HG03045 (cell line): ENCODE data around the gene BEGAIN.

ENCODE experiments used
- ATAC-seq: cut with Tn5 transposase; IDR thresholded peaks from one replicate; pipeline ENCODE4 v1.9.1; 2021; ENCODE audit warnings: mild to moderate bottlenecking, moderate library complexity; ENCODE audit not compliant: unreplicated experiment

The BEGAIN gene

DNA sequence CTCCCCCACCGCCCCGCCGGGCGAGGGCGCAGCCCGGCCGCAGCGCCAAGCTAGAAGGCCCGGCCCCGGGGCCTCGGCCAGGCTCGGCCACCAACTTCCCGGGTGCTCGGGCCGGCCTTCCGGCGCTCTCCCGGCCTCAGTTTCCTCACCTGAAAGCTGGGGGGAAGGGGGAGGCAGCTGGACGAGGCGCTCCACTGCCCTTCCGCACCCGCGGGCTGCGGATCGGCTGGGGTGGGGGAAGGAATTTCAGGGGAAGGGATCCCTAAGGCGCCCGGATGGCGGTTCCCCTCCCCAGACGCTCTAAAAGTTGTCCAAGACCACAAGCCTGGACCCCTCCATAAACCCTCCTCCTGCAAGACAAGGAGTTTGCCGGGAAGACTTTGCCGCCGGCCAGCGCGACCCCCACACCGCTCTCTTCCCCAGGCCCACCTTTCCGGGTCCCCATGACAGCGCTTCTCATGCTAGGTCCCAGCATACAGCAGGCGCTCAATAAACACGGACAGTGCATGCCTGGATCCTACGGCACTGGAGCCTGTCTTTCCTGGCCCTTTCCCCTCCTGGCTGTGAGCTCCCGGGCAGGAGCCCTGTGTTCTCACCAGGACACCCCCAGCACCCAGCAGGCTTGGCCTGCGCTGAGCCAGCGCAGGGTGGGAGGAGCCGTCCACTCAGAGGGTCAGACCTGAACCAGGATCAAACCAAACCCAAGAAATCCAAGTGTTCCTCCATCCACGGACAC lies 18.1 kb downstream of the BEGAIN start:
- no peak for ATAC-seq

DNA sequence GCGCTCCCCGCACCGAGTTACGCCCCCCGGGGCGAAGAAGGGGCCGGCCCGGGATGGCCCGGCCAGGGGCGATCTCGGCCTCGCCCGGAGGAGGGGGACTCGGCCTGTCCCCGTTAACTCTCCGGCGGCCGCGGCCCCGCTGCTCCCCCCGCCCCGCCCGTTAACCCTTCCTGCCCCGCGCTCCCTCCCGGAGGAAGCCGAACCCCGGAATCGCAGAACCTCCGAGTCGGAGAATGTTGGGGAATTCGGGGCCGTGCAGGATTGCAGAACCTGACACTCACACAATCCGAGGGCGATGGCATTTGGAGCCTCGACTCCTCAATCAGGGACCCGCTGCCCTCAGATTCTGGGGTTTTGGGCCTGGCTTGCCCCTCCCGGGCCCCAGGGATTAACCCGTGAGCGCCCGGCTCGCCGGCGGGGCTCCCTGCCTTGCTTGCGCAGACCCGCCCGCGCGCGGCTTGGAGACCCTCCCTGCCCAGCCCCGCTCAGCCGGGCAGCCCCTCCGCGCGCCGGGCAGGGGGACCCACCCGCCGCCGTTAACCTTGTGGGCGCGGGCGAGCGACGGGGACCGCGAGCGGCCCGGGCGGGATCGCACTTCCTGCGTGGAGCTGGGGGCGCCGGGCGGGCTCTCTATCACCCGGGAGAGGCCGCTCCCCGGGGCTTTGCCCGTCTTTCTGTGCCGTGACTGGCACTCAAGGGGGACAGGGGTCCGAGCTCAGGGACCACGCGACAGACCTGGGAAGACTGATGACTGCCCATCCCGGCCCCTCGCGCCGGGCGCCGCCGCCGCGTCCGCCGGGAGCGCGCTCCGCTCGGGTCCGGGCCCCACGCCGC lies 18.8 kb downstream of the BEGAIN start:
- ATAC-seq, result no peak

DNA sequence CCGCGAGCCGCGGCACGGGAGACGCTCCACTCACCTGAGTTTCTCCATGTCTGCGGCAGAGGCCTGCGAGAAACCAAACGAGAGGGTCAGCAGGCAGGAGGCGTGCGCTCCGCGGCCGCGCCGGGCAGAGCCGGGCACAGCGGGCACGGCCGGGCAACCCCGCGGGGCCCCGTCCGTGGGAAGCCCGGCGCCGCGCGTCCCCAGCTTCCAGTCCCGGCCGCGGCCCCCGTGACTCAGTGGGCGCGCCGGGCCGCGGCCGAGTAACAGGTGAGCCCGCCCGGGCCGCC lies 19.4 kb downstream of the BEGAIN start:
- ATAC-seq, result no peak

DNA sequence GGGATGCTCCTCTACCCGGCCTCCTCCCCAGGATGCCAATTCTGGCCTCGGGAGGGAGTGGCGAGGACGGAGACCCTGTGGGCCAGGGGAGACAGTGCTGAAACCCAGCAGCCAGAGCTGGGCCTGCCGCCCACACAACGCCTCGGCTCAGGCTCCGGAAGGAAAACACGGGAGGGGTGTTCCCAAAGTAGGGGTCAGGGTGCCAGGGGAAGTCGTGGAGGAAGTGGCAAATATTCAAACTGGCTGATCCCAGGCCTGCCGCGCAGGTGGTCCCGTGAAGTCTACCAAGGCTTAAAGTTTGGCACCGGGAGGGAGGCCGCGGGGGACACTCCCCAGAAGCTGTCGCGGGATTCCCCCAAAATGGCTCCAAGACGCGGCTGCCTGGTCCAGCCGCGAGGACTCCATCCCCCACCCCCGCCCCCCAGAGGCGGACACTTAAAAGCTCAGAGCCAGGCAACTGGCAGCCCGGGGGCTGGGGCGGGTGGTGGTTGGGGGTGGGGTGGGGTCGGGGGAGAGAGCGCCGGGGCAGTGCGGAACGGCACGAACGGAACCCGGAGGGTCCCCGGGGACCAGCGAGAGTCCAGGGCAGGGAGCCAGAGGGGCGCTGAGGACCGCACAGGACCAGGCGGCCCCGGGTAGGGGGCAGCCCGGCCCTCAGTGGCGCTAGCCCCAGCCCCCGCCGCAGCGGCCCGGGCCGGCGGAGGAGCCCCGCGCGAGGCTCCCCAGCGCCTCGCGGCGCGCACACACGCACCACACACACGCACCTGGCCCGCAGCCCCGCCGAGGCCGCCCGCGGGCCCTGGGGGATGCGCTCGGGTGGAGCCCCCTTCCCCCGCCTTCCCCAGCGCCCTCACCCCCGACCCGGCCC lies 20.0 kb downstream of the BEGAIN start:
- no peak for ATAC-seq

DNA sequence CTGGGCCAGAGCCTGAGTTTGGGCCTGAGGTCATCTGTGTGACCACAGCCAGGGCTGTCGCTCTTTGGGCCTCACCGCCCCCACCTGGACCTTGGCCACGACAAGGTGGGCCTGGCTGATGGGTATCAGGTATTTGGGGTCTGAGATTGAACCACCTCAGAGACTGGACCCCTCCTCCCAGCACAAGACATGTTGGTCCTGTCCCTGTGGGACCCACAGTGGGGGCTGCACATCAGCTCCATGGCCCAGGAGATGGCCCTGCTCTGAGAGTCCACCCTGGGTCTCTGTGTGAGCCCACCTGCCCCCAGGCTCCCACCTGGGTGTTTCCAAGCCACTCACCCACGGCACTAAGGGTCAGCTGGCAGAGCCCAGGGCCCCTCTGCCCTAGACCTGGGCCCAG lies 20.6 kb downstream of the BEGAIN start:
- ATAC-seq, result no peak

DNA sequence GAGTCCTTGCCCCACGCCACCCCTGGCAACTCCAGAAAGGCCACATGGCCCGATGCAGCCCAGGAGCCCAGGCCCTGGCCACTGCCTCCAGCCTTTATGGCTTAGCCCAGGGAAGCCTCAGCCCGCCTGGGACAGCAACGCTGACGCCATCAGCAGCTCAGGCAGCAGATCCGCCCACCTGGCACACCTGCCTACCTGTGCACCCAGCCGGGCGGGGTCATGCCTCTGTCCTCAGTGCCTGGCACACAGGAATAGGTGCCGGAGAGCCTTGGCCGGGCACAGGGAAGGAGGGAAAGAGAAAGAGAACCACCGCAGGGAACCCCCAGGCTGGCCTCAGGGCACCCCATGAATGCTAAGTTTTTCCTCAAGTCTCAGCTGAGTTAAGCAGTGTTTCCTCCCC lies 21.1 kb downstream of the BEGAIN start:
- no peak for ATAC-seq

DNA sequence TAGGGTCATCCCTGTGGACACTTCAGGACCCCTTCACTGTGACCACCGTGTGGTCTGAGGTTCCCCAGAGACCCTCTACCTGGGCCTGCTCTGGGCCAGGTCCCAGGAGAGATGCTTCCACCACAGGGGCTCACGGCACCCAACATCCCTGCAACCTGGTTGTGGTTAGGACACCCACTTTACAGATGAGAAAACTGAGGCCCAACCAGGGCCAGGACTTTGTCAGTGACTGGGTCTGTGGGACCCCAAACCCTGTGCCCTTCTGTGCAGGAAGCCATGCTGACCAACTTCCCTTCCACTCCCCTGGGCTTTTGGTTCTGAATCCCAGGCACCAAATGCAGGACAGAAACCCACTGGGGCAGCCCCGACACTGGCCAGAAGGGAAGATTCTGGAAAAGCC lies 21.6 kb downstream of the BEGAIN start:
- ATAC-seq, result no peak

DNA sequence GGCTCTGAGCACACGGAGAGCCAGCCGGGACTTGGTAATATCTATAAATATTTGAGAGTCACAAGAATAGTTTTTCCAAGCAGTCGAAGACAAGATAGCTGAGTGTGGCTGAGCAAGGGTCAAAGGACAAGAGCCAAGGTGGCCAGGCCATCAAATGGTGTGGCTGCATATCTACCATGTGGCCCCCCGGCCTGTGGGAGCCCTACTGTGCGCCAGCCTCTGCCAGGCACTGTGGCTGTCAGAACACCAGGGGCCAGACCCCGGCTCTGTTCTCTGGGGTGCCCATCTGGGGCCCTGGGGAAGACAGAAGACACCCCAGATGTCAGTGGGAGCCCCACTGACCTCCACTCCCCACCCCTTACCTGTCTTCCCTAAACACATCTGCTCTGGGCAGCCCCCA lies 22.7 kb downstream of the BEGAIN start:
- ATAC-seq, result no peak

DNA sequence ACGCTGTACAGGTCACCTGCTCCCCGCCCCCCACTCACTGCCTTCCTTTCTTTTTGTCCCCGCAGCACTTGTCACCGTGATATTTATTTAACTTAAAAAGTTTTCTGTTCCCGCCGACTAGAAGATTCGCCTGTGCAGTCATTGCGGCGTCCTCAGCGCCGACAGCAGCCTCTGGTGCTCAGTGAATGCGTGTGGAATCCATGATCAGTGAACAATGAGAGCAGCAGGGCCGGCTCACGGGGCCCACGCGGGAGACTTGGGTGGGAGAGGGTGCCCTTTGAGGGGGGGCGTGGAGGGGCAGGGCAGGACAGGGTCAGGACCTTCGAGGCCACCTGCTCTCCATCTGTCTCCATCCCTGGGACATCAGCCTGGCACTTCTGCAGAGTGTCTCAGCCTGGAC lies 24.5 kb downstream of the BEGAIN start:
- ATAC-seq, result no peak

DNA sequence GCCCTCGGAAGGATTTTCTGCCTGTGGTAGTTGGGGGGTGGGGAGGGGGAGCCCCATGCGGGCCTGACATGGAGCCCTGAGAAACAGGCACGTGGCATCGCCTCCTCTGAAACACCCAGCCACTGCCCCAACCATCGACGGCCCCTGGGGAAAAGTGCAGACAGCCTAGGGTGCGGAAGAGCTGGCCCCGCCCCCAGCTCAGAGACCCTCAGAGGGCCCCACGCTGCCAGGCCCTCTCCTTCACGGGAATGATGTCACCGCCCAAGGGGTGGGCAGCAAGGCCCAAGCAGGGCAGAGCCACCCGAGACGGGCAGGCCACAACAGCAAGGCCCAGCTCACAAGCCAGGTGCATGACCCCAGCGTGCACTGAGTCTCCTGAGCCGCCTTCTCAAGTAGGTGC lies 26.2 kb downstream of the BEGAIN start:
- no peak for ATAC-seq

DNA sequence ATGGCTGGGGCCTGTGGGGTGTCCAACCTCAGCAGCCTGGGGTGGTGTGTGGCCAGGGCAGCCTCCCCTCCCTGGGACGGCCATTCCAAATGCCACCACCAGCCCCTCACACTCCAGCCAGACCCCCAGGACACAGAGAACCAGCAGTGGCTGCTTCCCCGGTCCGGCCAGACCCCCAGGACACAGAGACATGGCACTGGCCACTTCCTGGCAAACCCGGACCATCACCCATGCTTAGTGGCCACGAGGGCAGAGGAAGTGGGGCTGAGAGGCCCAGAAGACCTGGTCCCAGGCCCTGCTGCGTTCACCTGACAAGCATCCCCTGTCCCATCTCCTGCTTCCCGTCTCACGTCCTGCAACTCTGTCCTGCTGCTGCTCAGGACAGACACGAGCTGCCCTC lies 26.7 kb downstream of the BEGAIN start:
- ATAC-seq, result no peak

DNA sequence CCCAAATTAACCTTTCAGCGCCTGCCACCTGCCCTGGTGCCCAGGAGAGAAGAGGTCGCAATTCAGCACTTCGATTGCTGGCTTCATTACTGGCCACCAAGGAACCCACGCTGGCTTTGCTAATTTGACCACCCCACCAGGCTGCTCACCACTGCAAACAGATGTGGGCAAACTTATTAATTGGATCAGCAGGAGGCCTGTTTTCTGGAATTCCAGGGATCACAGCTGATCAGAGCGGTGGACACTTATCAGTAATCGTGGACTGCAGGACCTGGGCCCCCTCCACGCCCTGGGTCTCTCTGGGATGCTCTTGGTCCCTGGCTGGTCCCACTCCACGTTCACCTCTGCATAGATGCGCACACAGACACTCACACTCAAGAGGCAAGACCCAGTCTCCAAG lies 27.8 kb downstream of the BEGAIN start:
- no peak for ATAC-seq

DNA sequence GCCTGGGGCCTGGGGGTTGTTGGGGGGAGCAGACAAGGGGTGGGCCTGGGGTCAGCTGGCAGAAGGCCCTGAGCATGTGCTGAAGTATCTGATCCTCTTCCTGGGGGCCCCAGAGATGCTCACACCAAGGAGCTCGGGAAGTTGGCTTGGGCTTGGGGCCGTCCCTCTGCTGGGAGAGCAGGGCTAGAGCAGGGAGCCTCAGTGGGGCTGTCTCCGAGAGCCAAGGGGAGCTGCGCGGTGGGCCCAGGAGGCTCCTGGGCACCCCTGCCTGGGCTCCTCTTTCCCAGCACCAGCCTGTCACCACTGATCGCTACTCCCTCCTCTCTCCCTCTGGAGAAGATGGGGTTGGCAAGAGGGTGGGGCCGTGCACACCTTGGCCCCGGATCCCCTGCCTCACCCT lies 28.3 kb downstream of the BEGAIN start:
- no peak for ATAC-seq

DNA sequence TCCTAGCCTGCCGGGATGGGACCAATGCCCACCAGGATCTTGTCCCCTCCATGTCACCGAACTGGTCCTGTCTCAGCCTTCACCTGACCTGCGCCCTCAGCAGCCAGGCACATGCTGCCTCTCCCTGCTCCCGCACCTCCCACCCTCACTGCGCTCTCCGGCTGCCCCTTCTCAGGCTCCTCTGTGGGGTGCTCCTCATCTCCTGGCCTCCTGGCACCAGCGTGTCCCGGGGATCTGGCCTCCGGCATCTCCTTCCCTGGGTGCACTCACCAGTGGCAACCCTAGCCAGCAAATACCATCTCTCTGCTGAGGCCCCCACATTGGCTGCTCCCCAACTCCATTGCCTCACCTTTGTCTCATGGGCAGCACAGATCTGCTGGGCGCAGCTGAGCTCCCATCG lies 29.0 kb downstream of the BEGAIN start:
- no peak for ATAC-seq

DNA sequence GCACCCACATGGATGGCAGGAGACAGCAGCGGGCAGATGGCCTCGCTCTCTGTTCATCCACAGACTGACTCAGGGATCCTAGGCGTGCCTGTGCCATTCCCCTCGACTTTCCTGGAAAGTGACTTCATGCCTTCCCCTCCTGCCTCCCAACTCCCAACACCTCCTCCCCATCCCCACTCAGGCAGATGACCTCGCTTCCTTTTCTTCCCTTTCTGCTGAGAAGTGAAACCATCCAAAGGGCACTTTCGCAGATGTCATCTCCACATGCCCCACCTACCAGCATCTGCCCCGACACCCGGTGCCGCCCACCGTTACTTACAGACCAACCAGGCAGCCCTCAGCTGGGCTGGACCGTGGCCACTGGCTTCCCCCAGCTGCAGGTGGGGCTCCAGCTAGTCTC lies 29.6 kb downstream of the BEGAIN start:
- ATAC-seq, result no peak

DNA sequence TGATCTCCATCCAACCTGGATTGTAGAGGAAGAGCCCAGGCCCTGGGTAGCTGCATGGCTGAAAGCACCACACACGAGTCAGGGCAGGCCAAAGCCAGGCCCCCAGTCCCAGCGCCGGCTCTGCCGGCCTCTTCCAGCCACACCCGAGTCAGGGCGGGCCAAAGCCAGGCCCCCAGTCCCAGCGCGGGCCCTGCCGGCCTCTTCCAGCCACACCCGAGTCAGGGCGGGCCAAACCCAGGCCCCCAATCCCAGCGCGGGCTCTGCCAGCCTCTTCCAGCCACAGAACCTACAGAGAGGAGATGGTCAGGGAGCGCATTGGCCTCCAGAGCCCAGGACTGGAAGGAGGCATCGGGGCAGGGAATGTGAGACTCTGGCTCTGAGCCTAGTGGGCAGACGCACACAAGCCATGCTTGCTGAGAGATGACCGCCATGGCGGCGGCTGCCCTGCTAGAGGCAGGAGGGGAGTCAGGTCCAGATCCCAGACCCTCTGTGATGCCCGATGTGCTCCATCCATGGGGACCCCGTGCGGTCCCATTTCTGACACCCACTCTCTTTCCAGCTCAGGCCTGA lies 30.2 kb downstream of the BEGAIN start:
- ATAC-seq, result no peak

DNA sequence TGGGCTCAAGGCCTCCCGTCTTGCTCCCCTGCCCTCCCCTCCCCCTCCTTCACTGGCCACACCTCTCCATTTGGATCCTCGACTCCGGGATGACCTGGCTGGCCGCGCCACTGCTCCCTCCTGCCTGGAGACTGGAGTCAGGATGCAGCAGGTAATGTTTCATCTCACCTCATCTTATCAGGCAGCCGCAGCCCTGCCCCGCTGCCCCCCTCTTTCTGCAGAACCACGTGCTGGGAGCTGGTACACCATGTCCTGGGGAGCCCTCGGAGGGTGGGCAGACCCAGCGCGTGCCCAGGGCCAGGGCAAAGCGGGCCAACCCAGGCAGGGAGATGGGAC lies 31.1 kb downstream of the BEGAIN start:
- ATAC-seq, result no peak

DNA sequence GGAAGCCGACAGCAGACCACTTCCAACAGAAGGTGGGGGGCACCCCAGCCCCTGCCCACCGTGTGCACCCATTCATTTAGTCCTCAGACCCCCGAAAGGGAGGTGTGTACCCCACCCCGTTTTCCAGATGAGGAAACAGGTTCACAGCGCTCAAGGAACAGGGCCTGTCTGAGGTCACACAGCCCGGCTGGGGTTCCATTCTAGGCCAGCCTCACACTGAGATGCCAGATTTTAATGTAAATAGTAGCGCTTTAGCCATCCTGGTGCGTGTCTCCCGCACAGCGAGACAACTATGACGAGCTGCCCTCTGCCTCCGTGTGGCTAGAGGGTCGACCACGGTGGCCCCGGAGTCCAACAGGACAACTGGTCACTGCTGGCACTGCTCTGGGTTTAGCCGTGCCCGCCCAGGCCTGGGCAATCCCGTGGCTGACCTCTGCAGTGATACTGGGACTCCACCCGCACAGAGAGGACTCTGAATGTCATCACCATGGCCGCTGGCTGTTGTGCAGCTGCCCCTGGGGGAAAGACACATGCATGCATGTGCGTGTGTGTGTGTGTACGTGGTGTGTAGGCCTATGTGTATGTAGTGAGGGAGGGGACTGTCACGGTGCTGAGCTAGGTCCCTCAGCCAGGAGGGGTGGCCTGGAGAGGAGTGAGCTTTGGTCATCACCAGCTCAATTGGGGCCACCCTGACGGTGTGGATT lies 31.6 kb downstream of the BEGAIN start:
- ATAC-seq, result no peak

DNA sequence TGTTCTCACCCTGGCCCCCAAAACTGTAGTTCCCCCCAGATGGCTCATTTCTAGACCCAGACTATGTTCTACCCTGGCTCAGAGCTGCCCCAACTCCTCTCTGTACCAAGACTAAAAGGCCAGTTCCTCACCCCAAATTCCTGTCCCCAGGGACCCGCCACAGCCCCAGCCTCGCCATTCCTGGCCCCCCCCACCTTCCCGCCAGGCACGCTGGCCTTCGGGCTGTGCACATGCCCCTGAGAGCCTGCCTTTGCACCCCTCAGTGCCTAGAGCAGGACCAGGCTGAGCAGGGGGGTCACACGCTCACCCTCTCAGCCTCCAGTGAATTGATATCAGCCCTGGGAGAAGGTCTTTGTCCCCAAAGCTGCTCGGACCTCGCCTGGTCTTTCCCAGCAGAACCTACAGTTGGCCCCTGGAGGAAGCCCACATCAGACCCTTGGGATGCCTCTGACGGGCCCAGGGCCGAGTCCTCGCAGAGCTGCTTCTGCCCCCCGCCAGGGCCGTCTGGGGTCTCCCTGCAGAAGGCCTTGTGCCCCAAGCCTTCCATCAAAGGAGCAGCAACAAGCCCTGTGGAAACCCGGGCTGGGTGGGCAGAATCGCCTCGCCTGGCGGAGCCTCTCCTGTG lies 32.4 kb downstream of the BEGAIN start:
- no peak for ATAC-seq

DNA sequence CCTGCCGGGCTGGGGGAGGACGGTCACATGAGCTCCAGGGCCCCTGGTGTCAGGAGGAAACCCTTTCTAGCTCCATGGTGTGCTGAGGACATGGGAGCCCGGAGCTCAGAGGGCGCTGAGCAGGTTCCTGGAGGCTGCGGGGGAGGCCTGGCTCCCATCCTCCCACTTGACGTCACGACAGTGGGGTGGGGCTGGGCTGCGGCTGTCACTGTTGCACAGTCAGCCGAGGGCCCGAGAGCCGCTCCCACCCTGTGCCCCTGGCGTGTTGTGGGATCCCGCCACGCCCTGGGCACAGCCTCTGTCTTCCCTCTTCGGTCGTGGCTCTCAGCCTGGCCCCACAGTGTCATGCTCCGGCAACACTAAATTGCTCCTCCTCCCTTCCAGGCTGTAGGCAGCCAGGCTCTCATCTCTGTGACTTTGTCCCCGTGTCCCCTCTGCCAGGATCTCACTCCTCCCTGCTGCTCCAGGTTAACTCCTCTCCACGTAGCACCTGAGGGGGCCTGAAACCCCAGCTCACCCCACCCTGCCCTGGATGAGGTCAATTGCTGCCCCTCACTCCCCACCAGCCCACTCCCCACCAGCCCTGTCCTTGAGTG lies 33.0 kb downstream of the BEGAIN start:
- ATAC-seq, result no peak
